COLO668 (cell line): Measurements from ENCODE around the gene NXT2.
"Not testable (repeated sequence)": the region's sequence is repeated elsewhere in the genome, so short reads cannot be mapped to it uniquely, and the experiment has no call there.

Source experiments
- DNase-seq: peaks from one replicate; lab custom pipeline; 2025; ENCODE audit not compliant: unreplicated experiment; lab: John Stamatoyannopoulos, UW

Gene NXT2

DNA sequence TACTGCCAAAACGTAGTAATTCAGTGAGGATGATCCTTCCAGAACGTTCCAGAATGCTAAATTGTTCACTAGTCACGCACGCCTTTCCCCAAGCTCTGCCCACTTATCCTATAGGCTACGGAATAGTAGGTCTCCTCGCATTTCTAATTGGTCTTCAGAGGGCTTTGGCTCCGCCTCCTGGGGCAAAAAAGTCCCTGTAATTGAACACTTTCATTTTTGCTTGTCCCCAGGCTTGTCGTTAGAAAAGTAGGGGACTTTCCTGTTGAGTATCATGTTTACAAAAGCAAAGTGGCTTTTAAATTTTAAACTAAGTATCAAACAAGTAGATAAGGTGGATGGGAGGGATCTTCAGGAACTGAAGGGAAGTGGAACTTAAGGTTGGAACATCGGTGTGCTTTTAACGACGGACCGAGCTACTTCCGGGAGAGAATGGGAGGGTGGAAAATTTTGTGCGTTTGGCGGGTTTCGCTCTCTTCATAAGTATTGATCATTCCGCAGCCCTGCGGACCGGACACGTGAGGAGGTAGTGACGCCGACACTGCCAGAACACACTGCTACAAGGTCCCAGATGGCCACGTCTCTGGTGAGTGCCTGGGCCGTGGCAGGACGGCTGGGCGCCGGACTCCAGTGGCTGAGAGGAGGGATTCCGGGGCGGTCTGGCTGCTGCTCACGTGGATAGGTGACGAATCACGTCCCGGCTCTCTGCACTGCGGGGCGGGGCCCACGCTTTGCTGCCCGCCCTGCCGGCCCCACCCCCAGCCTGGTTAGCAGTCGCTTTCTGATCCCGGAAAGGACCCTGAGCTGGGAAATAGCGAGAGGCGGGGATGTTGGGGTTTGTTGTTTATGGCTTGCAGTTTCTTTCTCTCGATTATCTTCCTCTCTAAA lies at the start of gene NXT2:
Gene NXT2 (plus strand): TSS at position 406 of the 885 bp plus-strand sequence. CDS start 163 bp downstream, at position 569.
- DNase-seq: peak; percentile 92

DNA sequence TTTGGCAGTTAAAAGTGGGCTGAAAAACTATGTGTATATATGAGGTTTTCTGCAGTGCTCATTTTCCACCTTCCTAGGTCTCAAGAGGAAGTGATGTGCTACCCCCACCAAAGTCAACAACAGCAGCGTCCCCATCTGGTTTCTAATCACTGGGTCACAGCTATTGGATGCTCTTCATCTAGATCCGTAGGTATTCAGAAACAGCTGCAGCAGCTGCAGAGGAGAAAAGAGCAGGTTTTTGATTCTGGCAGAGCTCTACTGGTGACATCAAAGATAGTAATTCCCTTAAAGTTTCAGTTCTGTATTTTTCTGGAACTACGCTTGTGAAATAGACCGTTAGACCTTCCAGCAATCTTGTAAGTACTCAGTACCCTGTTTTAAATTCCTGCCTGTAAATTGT lies 49.0 kb upstream of the NXT2 start:
- DNase-seq: no peak

DNA sequence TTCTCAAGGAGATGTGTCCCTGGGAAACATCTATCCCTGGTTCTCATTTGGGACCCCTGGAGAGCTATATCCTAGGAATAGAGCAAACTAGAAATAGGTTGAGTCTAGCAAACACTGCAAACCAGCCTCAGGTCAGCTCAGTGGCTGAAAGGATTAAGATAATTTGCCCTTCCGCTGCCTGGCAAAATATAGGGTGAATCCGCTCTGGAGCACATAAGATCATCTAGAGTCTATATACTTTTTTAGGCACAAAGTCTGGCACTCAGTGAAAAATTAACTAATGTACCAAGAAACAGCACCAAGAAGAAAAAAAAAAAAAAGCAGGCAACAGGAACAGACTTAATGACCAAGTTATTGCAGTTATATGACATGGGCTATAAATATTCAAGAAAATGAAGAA lies 47.5 kb upstream of the NXT2 start:
- no peak for DNase-seq

DNA sequence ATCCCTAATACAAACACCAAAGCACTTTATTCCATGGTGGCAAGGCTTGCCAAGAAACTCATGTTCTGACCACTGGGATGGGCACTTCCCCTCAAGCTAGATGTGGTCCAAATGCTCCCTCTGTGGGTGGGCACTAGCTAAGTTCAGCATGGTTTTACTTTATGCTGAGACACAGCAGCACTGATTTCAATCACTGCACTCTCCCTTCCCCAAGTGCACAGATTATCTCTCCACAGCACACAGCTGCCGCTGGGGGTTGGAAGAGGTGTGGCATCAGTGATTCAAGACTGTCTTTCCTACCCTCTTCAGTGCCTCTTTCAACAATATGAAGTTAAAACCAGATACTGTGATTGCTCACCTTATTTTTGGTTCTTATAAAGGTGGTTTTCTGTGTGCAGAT lies 38.2 kb upstream of the NXT2 start:
- no peak for DNase-seq

DNA sequence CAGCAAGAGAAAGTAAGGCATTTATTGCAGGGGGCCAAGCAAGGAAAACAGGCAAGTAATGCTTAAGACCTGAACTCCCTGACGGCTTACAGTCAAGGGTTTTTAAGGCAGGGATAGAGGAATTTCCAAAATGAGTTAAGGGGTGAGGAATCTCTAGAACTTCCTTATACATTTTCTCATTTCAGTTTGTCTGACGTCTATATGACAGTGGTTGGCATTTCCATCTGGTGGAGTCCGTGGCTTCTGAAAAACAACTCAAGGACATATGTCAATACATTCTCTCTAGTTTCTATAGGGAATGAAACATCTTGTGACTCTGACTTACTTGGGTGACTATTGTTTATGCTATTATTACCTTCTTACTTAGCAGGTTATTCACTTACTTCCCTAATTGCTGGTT lies 35.5 kb upstream of the NXT2 start:
- no peak for DNase-seq

DNA sequence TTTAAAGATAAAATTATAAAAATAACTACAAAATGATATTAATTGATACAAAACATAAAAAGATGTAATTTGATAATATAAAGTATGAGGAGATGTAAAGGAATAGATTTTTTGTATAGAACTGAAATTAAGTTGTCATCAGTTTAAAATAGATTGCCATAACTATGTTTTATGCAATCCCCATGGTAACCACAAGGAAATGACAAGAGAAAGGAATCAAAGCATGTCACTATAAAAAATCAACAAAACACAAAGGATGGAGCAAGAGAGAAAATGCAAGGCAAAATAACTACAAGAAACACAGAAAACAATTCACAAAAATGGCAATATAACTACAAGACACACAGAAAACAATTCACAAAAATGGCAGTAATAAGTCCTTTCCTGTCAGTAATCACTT lies 27.7 kb upstream of the NXT2 start:
- no peak for DNase-seq

DNA sequence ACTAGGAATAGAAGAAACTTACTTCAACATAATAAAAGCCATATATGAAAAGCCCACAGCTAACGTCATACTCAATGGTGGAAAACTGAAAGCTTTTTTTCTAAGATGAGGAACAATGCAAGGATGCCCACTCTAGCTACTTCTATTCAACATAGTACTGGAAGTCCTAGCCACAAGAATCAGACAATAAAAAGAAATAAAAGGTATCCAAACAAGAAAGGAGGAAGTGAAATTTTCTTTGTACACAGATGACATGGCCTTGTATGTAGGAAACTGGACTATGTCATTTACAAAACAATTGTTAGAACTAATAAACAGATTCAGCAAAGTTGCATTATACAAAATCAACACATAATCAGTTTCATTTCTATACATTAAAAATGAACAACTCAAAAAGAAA lies 25.5 kb upstream of the NXT2 start:
- DNase-seq: no peak

DNA sequence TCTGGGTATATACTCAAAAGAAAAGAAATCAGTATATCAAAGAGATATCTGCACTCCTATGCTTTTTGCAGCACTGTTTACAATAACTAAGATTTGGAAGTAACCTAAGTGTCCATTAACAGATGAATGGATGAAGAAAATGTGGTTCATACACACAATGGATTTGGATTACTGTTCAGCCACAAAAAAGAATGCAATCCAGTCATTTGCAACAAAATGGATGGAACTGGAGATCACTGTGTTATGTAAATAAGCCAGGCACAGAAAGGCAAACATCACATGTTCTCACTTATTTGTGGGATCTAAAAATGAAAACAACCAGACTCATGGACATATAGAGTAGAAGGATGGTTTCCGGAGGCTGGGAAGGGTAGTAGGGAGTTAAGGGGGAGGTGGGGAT lies 17.6 kb upstream of the NXT2 start:
- DNase-seq: no peak

DNA sequence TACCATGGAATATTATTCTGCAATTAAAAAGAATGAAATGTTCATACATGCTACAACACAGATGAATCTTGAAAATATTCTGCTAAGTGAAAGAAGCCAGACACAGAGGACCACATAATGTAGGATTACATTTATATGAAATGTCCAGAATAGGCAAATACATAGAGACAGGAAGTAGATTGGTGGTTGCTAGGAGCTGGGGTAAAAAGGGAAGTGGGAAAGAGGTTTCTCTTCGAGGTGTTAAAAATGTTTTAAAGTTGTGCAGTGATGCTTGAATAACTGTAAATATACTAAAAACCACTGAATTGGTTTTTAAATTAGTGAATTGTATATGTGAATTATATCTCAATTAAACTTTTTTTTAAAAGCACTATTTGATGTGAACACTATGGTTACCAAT lies 3.6 kb upstream of the NXT2 start:
- DNase-seq: no peak

DNA sequence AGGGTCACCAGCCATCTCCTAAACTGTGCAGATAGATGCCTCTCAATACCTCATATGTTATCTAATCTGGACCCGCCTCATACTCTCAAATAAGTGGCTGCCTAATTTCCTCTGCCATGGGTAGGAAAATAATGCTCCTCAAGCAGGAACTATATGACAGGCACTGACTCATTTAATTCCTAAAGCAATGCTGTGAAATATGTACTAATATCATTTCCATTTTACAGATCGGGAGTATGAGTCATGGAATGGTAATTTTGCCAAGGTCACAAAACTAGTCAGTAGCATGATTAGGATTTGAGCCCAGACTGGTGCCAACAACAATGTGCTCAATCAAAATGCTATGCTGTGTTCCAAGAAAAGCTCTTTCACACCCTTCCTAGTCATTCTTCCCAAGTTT lies 3.0 kb upstream of the NXT2 start:
- DNase-seq: no peak

DNA sequence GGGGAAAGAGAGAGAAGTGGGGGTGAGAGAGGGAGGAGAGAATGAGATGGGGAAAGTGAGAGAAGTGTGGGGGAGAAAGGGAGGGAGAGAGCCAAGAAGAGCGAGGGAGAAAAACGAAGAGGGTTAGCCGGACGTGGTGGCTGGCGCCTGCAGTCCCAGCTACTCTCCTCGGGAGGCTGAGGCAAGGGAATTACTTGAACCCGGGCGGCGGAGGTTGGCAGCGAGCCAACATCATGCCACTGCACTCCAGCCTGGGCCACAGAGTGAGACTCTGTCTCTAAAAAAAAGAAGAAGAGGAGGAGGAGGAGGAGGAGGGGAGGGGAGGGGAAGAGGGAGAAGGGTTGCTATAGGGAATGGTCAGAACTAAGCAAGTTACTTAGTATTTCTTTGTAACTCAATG lies 1.7 kb upstream of the NXT2 start:
- no peak for DNase-seq

DNA sequence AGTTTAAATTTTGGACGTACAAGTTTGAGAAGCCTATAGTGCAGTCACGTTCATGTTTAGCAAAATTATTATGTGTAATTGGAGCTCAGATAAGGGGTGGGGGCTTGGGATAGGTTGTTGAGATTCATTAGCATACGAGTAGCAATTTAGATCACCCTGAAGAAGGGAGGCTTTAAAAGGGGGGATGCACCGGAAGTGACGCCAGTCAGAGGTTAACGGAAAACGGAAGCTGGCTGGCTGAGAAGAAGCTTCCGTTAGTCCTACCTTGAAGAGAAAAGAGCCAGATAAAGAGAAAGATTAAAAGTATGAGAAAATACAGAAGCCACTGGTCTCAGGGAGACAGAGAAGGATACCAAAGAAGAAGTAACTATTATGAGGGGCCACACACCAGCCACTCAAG lies 1.1 kb upstream of the NXT2 start:
- no peak for DNase-seq

DNA sequence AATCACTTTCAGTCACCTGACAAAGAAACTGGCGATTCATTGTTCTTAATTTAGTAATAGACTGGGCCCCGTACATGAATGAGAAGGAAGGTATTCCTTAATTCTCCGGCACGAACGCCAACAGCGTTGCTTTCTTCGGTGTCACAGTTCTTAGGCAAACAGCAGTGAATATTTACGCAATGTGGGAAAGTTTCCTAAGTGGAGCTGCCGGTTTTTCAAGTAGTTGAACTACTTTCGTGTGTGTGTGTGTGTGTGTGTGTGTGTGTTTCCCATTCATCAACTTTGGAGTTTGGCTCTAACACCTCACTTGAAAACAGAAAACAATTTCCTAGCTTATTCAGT lies 651 bp downstream of the NXT2 start:
- DNase-seq: peak; percentile 7

DNA sequence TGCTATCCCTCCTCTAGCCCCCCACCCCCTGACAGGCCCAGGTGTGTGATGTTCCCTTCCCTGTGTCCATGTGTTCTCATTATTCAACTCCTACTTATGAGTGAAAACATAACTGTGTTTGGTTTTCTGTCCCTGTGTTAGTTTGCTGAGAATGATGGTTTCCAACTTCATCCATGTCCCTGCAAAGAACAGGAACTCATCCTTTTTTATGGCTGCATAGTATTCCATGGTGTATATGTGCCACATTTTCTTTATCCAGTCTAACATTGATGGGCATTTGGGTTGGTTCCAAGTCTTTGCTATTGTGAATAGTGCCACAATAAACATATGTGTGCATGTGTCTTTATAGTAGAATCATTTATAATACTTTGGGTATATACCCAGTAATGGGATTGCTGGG lies 2.4 kb downstream of the NXT2 start:
- not testable (repeated sequence) for DNase-seq

DNA sequence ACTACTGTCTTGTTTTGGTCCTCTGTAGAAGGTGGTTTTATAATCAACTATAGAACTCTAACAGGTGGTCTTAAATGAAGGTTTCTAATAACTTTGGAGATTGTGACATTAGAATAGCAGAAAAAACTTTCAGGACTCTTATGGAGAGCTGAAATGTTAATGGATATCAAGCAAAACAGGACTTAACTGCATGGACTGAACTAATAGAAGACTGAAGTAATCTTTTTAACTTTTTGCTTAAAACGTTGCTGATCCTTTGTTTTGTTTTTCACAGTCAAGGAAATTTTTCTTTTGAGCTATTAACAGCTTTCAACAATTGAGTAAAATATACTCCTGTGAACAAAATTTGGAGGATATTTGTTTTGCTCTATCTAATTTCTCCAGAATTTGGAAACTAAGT lies 17.2 kb downstream of the NXT2 start:
- no peak for DNase-seq

DNA sequence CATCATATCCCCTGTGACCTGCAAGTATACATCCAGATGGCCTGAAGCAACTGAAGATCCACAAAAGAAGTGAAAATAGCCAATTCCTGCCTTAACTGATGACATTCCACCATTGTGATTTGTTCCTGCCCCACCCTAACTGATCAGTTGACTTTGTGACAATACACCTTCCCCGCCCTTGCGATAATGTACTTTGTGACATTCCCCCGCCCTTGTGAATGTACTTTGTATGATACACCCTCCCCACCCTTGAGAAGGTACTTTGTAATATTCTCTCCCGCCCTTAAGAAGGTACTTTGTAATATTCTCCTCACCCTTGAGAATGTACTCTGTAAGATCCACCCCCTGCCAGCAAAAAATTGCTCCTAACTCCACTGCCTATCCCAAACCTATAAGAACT lies 39.4 kb downstream of the NXT2 start:
- not testable (repeated sequence) for DNase-seq

DNA sequence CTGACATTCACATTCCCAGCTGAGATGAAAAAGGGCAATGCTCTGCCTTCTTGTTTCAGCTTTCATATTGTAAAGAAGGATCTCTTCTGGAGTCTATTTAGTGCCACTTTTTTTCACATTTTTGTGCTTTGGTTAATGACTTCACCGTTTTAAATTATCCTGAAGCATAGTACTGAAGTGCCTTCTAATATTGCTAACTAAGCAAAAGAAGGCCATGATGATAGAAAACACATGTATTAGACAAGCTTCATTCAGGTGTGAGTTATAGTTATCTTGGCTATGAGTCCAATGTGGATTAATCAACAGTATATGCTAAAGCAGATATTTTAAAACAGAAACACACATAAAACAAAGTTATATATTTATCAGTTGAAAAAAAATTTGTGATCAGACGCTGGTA lies 40.4 kb downstream of the NXT2 start:
- DNase-seq: no peak

DNA sequence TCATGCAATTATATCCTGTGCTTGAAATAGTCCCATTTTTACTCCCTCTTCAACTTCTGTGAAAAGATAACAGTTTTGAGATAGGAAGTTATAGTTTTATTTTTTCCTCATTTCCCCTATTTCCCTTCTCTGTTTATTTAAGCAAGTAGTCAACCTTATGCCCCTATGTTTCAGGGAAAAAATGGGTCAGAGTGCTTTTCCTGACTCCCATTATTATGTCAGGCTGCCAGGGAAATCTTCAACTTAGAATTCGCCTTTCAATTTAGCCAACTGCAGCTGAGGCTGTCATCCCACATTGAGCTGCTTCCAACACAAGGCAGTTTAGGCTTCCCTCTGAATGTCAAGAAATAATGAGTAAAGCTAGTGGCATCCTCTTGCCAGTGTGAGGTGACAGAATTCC lies 42.3 kb downstream of the NXT2 start:
- DNase-seq: no peak

DNA sequence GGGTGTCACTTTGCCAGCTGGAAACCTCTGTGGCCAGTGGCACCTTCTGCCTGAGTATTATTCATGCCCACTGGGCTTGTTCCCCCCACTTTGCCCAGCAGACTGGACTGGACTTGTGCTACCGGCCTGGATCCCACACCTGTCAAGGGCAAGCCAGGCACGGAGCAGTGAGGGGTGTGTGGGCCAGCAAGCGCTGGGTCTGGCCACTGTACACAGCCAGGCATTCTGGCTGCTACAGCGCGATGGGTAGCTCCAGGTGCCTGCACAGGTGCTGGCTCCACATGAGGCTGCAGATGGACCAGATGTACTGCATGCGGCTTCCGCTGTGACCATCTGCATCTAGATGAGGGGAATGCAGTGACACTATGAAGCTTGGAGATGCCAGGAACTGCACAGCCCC lies 48.8 kb downstream of the NXT2 start:
- no peak for DNase-seq

DNA sequence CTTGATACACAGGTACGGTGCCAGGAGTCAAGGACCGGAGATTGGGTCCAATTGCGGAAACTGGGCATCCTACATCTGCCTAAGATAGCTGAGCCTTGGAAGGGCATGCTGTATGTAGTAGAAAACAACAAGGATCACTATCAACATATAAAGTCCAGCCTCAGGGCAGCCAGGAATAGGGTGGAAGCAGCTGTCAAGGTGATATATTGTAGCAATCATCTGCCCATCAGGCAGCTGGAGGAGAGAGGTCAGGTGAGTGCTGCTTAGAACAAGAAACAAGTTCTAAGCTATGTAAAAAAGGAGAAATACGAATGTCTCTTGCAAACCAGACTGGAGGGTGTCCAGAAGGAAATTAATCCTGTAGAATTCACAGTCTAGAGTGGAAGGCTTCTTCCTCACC lies 53.5 kb downstream of the NXT2 start:
- DNase-seq: no peak
